Measurements from ENCODE around the gene PTGFRN. TPM values are rescaled to one million over a fixed set of nuclear protein-coding genes. Genes with fewer than 3 reads are reported as not detected.
A peak's percentile ranks its signal among the peaks of the same experiment; 100 is the strongest.
"Not testable (repeated sequence)": the region's sequence is repeated elsewhere in the genome, so short reads cannot be mapped to it uniquely, and the experiment has no call there.

Gene PTGFRN
- polyA plus RNA-seq, 2 donors = 25.9 to 37.2 TPM

GRCh38 chr1:116980309-116980708 lies 70.6 kb downstream of the PTGFRN start:
- H3K9me3 ChIP-seq (ENCODE audit: control insufficient read depth in 2 of 2, insufficient read depth in 1 of 2, low read depth in 1 of 2, low read length in 1 of 2); H3K27ac ChIP-seq (ENCODE audit: low read depth in 2 of 2, low read length in 1 of 2); H3K27me3 ChIP-seq (ENCODE audit: control insufficient read depth in 1 of 2, insufficient read depth in 2 of 2, low read length in 2 of 2); H3K4me1 ChIP-seq (ENCODE audit: control insufficient read depth in 2 of 2, insufficient read depth in 2 of 2, low read length in 1 of 2); H3K36me3 ChIP-seq (ENCODE audit: control insufficient read depth in 2 of 2, insufficient read depth in 2 of 2, low read length in 1 of 2); H3K4me3 ChIP-seq (ENCODE audit: low read depth in 1 of 2, low read length in 2 of 2): not testable (repeated sequence)
- 93 to 100% methylated on average over 1 of the region's 1 CpG for WGBS, 2 donors

GRCh38 chr1:116981521-116982037 lies 71.9 kb downstream of the PTGFRN start:
- no peak overlapping the region for H3K4me3 ChIP-seq (ENCODE audit: low read depth in 1 of 2, low read length in 2 of 2)
- no peaks in the 10 kb centered on the region for H3K9me3 ChIP-seq (ENCODE audit: control insufficient read depth in 2 of 2, insufficient read depth in 1 of 2, low read depth in 1 of 2, low read length in 1 of 2)
- no peaks in the 10 kb centered on the region for H3K27me3 ChIP-seq (ENCODE audit: control insufficient read depth in 1 of 2, insufficient read depth in 2 of 2, low read length in 2 of 2)
- peaks cover 0 to under 1% of the 10 kb centered on the region in 2 donors for H3K4me1 ChIP-seq (ENCODE audit: control insufficient read depth in 2 of 2, insufficient read depth in 2 of 2, low read length in 1 of 2)
- peaks cover 0 to 1% of the 10 kb centered on the region in 2 donors for H3K36me3 ChIP-seq (ENCODE audit: control insufficient read depth in 2 of 2, insufficient read depth in 2 of 2, low read length in 1 of 2)
- H3K27ac ChIP-seq (ENCODE audit: low read depth in 2 of 2, low read length in 1 of 2) = no peak overlapping the region
- WGBS, 2 donors = 83 to 89% methylated on average over 2 of the region's 2 CpGs

GRCh38 chr1:116982319-116983004 lies 72.7 kb downstream of the PTGFRN start:
- Histone ChIP-seq H3K27me3 (ENCODE audit: control insufficient read depth in 1 of 2, insufficient read depth in 2 of 2, low read length in 2 of 2) (no peaks in the 10 kb centered on the region), H3K4me3 (ENCODE audit: low read depth in 1 of 2, low read length in 2 of 2) (no peak overlapping the region), H3K27ac (ENCODE audit: low read depth in 2 of 2, low read length in 1 of 2) (no peak overlapping the region), H3K4me1 (ENCODE audit: control insufficient read depth in 2 of 2, insufficient read depth in 2 of 2, low read length in 1 of 2) (peaks cover 0 to 2% of the 10 kb centered on the region in 2 donors), H3K36me3 (ENCODE audit: control insufficient read depth in 2 of 2, insufficient read depth in 2 of 2, low read length in 1 of 2) (peaks cover 0 to 7% of the 10 kb centered on the region in 2 donors), H3K9me3 (ENCODE audit: control insufficient read depth in 2 of 2, insufficient read depth in 1 of 2, low read depth in 1 of 2, low read length in 1 of 2) (no peaks in the 10 kb centered on the region)
- 64 to 82% methylated on average over 9 of the region's 9 CpGs for WGBS, 2 donors

GRCh38 chr1:116983112-116983511 lies 73.4 kb downstream of the PTGFRN start:
- H3K27me3 ChIP-seq (ENCODE audit: control insufficient read depth in 1 of 2, insufficient read depth in 2 of 2, low read length in 2 of 2) = no peaks in the 10 kb centered on the region
- no peak overlapping the region for H3K4me3 ChIP-seq (ENCODE audit: low read depth in 1 of 2, low read length in 2 of 2)
- WGBS, 2 donors = 36 to 55% methylated on average over 5 of the region's 5 CpGs
- peaks cover 0 to 2% of the 10 kb centered on the region in 2 donors for H3K4me1 ChIP-seq (ENCODE audit: control insufficient read depth in 2 of 2, insufficient read depth in 2 of 2, low read length in 1 of 2)
- H3K27ac ChIP-seq (ENCODE audit: low read depth in 2 of 2, low read length in 1 of 2) = peak overlapping the region in 1 of 2 donors; percentile 14
- peaks cover 0 to 7% of the 10 kb centered on the region in 2 donors for H3K36me3 ChIP-seq (ENCODE audit: control insufficient read depth in 2 of 2, insufficient read depth in 2 of 2, low read length in 1 of 2)
- H3K9me3 ChIP-seq (ENCODE audit: control insufficient read depth in 2 of 2, insufficient read depth in 1 of 2, low read depth in 1 of 2, low read length in 1 of 2) = no peaks in the 10 kb centered on the region

GRCh38 chr1:116983678-116984077 lies 74.0 kb downstream of the PTGFRN start:
- Histone ChIP-seq H3K9me3 (ENCODE audit: control insufficient read depth in 2 of 2, insufficient read depth in 1 of 2, low read depth in 1 of 2, low read length in 1 of 2) (no peaks in the 10 kb centered on the region), H3K36me3 (ENCODE audit: control insufficient read depth in 2 of 2, insufficient read depth in 2 of 2, low read length in 1 of 2) (peaks cover 0 to 7% of the 10 kb centered on the region in 2 donors), H3K27me3 (ENCODE audit: control insufficient read depth in 1 of 2, insufficient read depth in 2 of 2, low read length in 2 of 2) (no peaks in the 10 kb centered on the region), H3K4me3 (ENCODE audit: low read depth in 1 of 2, low read length in 2 of 2) (no peak overlapping the region), H3K27ac (ENCODE audit: low read depth in 2 of 2, low read length in 1 of 2) (no peak overlapping the region), H3K4me1 (ENCODE audit: control insufficient read depth in 2 of 2, insufficient read depth in 2 of 2, low read length in 1 of 2) (peaks cover 2% of the 10 kb centered on the region in 2 donors)
- WGBS, 2 donors = 73 to 79% methylated on average over 4 of the region's 4 CpGs

- H3K36me3 ChIP-seq (ENCODE audit: control insufficient read depth in 2 of 2, insufficient read depth in 2 of 2, low read length in 1 of 2) = peaks cover 0 to 7% of the 10 kb centered on the region in 2 donors
- no peaks in the 10 kb centered on the region for H3K9me3 ChIP-seq (ENCODE audit: control insufficient read depth in 2 of 2, insufficient read depth in 1 of 2, low read depth in 1 of 2, low read length in 1 of 2)
- H3K4me3 ChIP-seq (ENCODE audit: low read depth in 1 of 2, low read length in 2 of 2) = no peak overlapping the region
- 84 to 86% methylated on average over 14 of the region's 14 CpGs for WGBS, 2 donors
- no peaks in the 10 kb centered on the region for H3K27me3 ChIP-seq (ENCODE audit: control insufficient read depth in 1 of 2, insufficient read depth in 2 of 2, low read length in 2 of 2)
- H3K27ac ChIP-seq (ENCODE audit: low read depth in 2 of 2, low read length in 1 of 2) = no peak overlapping the region
- H3K4me1 ChIP-seq (ENCODE audit: control insufficient read depth in 2 of 2, insufficient read depth in 2 of 2, low read length in 1 of 2) = peaks cover 2 to 6% of the 10 kb centered on the region in 2 donors
Measured at GRCh38 chr1:116984406-116985160, 74.9 kb downstream of the PTGFRN start.

GRCh38 chr1:116986421-116987255 lies 76.9 kb downstream of the PTGFRN start:
- Histone ChIP-seq H3K4me3 (ENCODE audit: low read depth in 1 of 2, low read length in 2 of 2) (no peak overlapping the region), H3K4me1 (ENCODE audit: control insufficient read depth in 2 of 2, insufficient read depth in 2 of 2, low read length in 1 of 2) (peaks cover 4 to 7% of the 10 kb centered on the region in 2 donors), H3K36me3 (ENCODE audit: control insufficient read depth in 2 of 2, insufficient read depth in 2 of 2, low read length in 1 of 2) (peaks cover 0 to 7% of the 10 kb centered on the region in 2 donors), H3K27me3 (ENCODE audit: control insufficient read depth in 1 of 2, insufficient read depth in 2 of 2, low read length in 2 of 2) (no peaks in the 10 kb centered on the region), H3K9me3 (ENCODE audit: control insufficient read depth in 2 of 2, insufficient read depth in 1 of 2, low read depth in 1 of 2, low read length in 1 of 2) (no peaks in the 10 kb centered on the region), H3K27ac (ENCODE audit: low read depth in 2 of 2, low read length in 1 of 2) (peak overlapping the region in 1 of 2 donors; percentile 24)
- WGBS, 2 donors = 76 to 85% methylated on average over 29 of the region's 29 CpGs

- Histone ChIP-seq H3K36me3 (ENCODE audit: control insufficient read depth in 2 of 2, insufficient read depth in 2 of 2, low read length in 1 of 2) (peaks cover 0 to 7% of the 10 kb centered on the region in 2 donors), H3K27ac (ENCODE audit: low read depth in 2 of 2, low read length in 1 of 2) (no peak overlapping the region), H3K4me1 (ENCODE audit: control insufficient read depth in 2 of 2, insufficient read depth in 2 of 2, low read length in 1 of 2) (peaks cover 4 to 7% of the 10 kb centered on the region in 2 donors), H3K27me3 (ENCODE audit: control insufficient read depth in 1 of 2, insufficient read depth in 2 of 2, low read length in 2 of 2) (no peaks in the 10 kb centered on the region), H3K9me3 (ENCODE audit: control insufficient read depth in 2 of 2, insufficient read depth in 1 of 2, low read depth in 1 of 2, low read length in 1 of 2) (no peaks in the 10 kb centered on the region), H3K4me3 (ENCODE audit: low read depth in 1 of 2, low read length in 2 of 2) (no peak overlapping the region)
- 67 to 76% methylated on average over 11 of the region's 11 CpGs for WGBS, 2 donors
Measured at GRCh38 chr1:116987256-116987555, 77.5 kb downstream of the PTGFRN start.

- Histone ChIP-seq H3K9me3 (ENCODE audit: control insufficient read depth in 2 of 2, insufficient read depth in 1 of 2, low read depth in 1 of 2, low read length in 1 of 2) (no peaks in the 10 kb centered on the region), H3K4me1 (ENCODE audit: control insufficient read depth in 2 of 2, insufficient read depth in 2 of 2, low read length in 1 of 2) (peaks cover 4 to 7% of the 10 kb centered on the region in 2 donors), H3K27ac (ENCODE audit: low read depth in 2 of 2, low read length in 1 of 2) (peak overlapping the region; percentile 76 to 83), H3K4me3 (ENCODE audit: low read depth in 1 of 2, low read length in 2 of 2) (no peak overlapping the region), H3K36me3 (ENCODE audit: control insufficient read depth in 2 of 2, insufficient read depth in 2 of 2, low read length in 1 of 2) (peaks cover 0 to 7% of the 10 kb centered on the region in 2 donors), H3K27me3 (ENCODE audit: control insufficient read depth in 1 of 2, insufficient read depth in 2 of 2, low read length in 2 of 2) (no peaks in the 10 kb centered on the region)
- WGBS, 2 donors = 54 to 69% methylated on average over 7 of the region's 7 CpGs
Measured at GRCh38 chr1:116988248-116988647, 78.5 kb downstream of the PTGFRN start.
